Uterus (tissue), 4 donors: ENCODE measurements around the gene EID3. TPM values are rescaled to one million over a fixed set of nuclear protein-coding genes. Genes with fewer than 3 reads are reported as not detected.
A peak's percentile ranks its signal among the peaks of the same experiment; 100 is the strongest.

Experiments used
- DNase-seq, 2 donors: peaks; one replicate each; pipeline ENCODE4 v3.0.0-alpha.2; 2019 to 2020
- H3K27ac ChIP-seq, 2 donors: fragments of 200-600 bp; sonication (generic); 1 replicate in 1 of 2; 2 replicates in 1 of 2; pipeline ENCODE4 v1.5.1; 2016 to 2018
- H3K27me3 ChIP-seq, 2 donors: fragments of 200-600 bp; sonication (generic); one replicate each; pipeline ENCODE4 v1.5.1; 2018 to 2019; ENCODE audit warnings: control low read depth in 1 of 2
- H3K36me3 ChIP-seq, 2 donors: fragments of 200-600 bp; sonication (generic); one replicate each; pipeline ENCODE4 v1.5.1; 2019; ENCODE audit warnings: control low read depth in 1 of 2
- H3K4me1 ChIP-seq, 2 donors: fragments of 200-600 bp; sonication (generic); one replicate each; pipeline ENCODE4 v1.5.1; 2018 to 2019; ENCODE audit warnings: control low read depth in 1 of 2
- H3K4me3 ChIP-seq, 2 donors: fragments of 200-600 bp; sonication (generic); 1 replicate in 1 of 2; 2 replicates in 1 of 2; pipeline ENCODE4 v1.5.1; 2018 to 2019; ENCODE audit warnings: mild to moderate bottlenecking in 1 of 2
- H3K9me3 ChIP-seq, 2 donors: fragments of 200-600 bp; sonication (generic); one replicate each; pipeline ENCODE4 v1.5.1; 2019; ENCODE audit warnings: control low read depth in 1 of 2
- POLR2A ChIP-seq, 2 donors: fragments of 450-650 bp; IDR thresholded peaks; one replicate each; pipeline ENCODE4 v1.6.1; 2016; ENCODE audit warnings: antibody characterized with exemption in 2 of 2, mild to moderate bottlenecking in 1 of 2, moderate library complexity in 1 of 2
- intact Hi-C: fragments of 100-400 bp; cut with DNase I; formaldehyde crosslinking; loops from one replicate; pipeline ENCODE4 v1.15.1; 2023; ENCODE audit warnings: low total_unique reads
- total RNA-seq, 4 donors: library from RNA; depleted of rRNA in 3 of 4; stranded (reverse); fragments of >200 nt in 3 of 4; gene quantifications; one replicate each; pipeline versions ENCODE4 v1.1.0 to v1.2.4, GENCODE V29; 2014 to 2023
- TF ChIP-seq, protein P1 (sequence below), 4 experiments: fragments of 200-600 bp in 2 of 4; fragments of 450-650 bp in 2 of 4; sonication (generic) in 2 of 4; IDR thresholded peaks; one replicate each; pipeline ENCODE4 v1.5.1; 2016 to 2019; ENCODE audit warnings: antibody characterized with exemption in 4 of 4, mild to moderate bottlenecking in 2 of 4, moderate library complexity in 1 of 4
- donor health status: DM: yes; HTN: yes; CAD: no.

Gene EID3
- total RNA-seq, 4 donors from 2014 or later, result 3.8 to 12.0 (median 10.1) TPM

DNA sequence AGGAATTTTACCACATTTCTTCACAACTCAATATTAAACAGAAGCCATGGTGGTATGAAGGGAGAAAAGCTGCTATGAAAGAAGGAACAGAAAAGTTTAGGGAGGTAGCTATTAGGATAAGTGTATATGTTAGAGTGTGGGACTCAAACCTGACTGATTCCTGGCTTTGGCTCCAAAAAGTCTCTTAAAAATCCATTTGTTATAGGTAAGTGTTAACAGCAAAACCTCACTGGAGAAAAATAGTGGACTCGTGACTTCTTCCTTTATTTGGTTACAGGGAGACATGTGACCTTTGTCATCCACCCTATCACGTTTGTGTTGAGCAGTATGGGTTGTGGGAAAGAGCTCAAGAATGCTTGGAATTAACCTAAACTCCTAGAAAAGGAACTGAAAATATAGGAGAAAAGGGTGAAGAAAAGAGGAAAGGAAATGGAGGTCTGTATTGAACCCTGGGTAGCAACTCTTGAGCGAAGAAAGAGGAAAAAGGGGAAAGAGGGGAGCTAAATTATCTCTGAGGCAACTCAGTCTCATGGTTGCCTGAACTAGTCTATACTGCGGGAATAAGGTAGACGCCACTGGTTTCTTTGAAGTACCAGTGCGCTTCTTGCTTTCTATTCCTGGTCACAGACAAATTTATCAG, 3.6 kb upstream of the EID3 start:
- no peak for DNase-seq
- Histone ChIP-seq H3K4me3 (no peak overlapping the region), H3K27me3 (no peaks in the 10 kb centered on the region), H3K36me3 (no peaks in the 10 kb centered on the region), H3K4me1 (peaks cover 6% of the 10 kb centered on the region in 2 donors), H3K27ac (no peak overlapping the region), H3K9me3 (no peaks in the 10 kb centered on the region)
- TF ChIP-seq, protein P1, sequence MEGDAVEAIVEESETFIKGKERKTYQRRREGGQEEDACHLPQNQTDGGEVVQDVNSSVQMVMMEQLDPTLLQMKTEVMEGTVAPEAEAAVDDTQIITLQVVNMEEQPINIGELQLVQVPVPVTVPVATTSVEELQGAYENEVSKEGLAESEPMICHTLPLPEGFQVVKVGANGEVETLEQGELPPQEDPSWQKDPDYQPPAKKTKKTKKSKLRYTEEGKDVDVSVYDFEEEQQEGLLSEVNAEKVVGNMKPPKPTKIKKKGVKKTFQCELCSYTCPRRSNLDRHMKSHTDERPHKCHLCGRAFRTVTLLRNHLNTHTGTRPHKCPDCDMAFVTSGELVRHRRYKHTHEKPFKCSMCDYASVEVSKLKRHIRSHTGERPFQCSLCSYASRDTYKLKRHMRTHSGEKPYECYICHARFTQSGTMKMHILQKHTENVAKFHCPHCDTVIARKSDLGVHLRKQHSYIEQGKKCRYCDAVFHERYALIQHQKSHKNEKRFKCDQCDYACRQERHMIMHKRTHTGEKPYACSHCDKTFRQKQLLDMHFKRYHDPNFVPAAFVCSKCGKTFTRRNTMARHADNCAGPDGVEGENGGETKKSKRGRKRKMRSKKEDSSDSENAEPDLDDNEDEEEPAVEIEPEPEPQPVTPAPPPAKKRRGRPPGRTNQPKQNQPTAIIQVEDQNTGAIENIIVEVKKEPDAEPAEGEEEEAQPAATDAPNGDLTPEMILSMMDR (IDR thresholded peaks at IDR 0.05), result no peak
- TF ChIP-seq POLR2A (IDR thresholded peaks at IDR 0.05), result no peak
- intact Hi-C loops, result no loop called here

DNA sequence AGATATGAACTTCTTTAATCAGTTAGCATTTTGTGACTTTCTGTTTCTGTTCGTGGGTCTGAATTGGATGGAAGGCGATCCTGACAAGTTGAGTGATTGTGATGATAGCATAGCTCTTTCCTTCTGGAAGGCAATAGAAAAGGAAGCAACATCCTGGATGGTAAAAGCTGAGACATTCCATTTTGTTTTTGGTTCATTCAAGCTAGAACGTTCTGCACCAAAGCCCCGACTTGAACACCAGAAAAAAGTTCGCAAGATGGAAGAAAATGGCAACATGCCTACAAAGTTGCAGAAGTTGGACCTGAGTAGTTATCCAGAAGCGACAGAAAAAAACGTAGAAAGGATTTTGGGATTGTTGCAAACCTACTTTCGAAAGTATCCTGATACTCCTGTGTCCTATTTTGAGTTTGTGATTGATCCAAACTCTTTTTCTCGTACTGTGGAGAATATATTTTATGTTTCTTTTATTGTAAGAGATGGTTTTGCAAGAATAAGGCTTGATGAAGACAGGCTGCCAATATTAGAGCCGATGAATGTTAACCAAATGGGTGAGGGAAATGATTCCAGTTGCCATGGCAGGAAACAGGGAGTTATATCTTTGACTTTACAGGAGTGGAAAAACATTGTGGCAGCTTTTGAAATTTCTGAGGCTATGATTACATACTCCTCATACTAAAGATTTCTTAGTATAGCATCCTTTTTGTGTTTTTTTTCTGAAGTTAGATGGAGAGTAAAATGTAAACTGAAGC, 896 bp downstream of the EID3 start:
- intact Hi-C loops, result no loop called here

DNA sequence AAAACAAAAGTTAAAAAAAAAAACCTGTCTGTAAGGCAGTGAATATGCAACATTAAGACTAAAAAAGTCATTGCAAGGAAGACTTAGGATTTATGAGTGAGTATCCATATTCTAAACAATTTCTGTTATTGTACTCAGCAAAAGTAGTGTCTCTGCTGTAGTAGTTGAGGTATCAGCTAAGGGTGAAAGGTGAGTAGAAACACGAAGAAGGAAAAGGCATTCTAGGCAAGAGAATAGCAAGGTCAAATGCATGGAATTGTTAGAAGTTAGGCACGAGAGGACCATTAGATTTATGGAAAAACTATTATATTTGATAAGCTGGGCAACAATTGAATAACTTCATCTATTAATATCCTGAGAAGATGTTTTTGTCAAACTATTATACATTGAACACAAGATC, 1.8 kb downstream of the EID3 start:
- no peak for TF ChIP-seq POLR2A (IDR thresholded peaks at IDR 0.05)
- TF ChIP-seq, protein P1 (IDR thresholded peaks at IDR 0.05), result no peak
- intact Hi-C loops, result no loop called here
- H3K9me3 ChIP-seq, result no peaks in the 10 kb centered on the region
- H3K27me3 ChIP-seq, result no peaks in the 10 kb centered on the region
- H3K4me3 ChIP-seq, result no peak overlapping the region
- no peak overlapping the region for H3K27ac ChIP-seq
- no peaks in the 10 kb centered on the region for H3K36me3 ChIP-seq
- peaks cover 6 to 9% of the 10 kb centered on the region in 2 donors for H3K4me1 ChIP-seq
- DNase-seq, result no peak

More for the DNA sequence above, 896 bp downstream of the EID3 start:
- Histone ChIP-seq H3K36me3 (no peaks in the 10 kb centered on the region), H3K27me3 (no peaks in the 10 kb centered on the region), H3K9me3 (no peaks in the 10 kb centered on the region), H3K4me3 (peak overlapping the region; percentile 41), H3K4me1 (peaks cover 6 to 9% of the 10 kb centered on the region in 2 donors), H3K27ac (peak overlapping the region; percentile 80 to 81)
- no peak for DNase-seq
- no peak for TF ChIP-seq POLR2A (IDR thresholded peaks at IDR 0.05)
- TF ChIP-seq, protein P1 (IDR thresholded peaks at IDR 0.05), result no peak

DNA sequence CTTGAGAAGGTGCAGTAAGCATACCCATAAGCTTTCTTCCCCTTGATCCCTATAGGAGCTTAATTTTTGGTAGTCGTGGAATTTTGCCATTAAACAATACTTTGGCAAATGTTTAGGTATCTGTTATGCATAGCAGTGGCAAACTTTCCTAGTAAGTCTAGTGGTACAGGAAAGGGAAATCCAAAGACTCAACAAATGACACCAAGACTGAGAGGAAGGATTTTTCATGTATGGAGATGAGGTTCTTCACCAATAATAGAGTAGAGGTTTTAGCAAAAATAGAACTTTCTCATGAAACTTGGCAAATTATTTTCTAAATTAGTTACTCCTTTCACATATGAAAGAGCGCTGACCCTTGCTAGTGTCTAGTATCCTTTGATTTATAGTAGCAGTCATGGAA, 2.8 kb downstream of the EID3 start:
- H3K27ac ChIP-seq, result no peak overlapping the region
- no peaks in the 10 kb centered on the region for H3K9me3 ChIP-seq
- no peak for DNase-seq
- intact Hi-C loops, result no loop called here
- H3K27me3 ChIP-seq, result no peaks in the 10 kb centered on the region
- H3K4me1 ChIP-seq, result peaks cover 6 to 9% of the 10 kb centered on the region in 2 donors
- H3K4me3 ChIP-seq, result no peak overlapping the region
- TF ChIP-seq, protein P1 (IDR thresholded peaks at IDR 0.05), result no peak
- no peak for TF ChIP-seq POLR2A (IDR thresholded peaks at IDR 0.05)
- H3K36me3 ChIP-seq, result no peaks in the 10 kb centered on the region

DNA sequence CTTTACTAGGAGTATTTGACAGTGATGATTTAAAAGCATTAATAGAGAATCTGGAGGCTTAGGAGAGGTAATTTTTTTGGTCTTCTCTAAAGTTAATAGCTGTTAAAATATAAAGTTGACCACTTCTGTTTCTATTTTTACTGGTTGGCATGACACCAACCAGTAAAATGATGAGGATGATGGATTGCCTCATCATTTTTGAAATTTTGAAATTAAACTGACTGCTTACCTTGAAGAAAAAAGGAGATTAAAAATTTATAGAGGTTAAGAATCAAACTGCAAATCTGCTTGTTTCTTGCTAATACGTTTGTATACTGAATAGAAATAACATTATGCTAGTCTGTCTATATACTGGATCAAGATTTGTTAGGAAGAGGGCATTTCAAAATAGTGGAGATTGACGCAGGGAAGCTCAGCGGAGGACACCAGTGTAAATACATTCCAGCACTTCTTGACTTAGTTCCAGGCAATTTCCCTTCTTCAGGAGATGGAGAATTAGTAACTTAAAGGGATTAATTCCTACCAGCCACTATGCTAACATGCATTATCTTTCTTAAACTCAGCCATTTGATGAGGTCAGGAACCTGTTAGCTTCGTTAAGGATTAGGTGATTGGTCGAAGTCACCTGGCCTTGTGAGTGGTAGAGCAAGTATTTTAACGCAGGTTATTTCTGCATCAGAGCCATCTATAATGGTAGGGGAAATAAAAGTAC, 3.6 kb downstream of the EID3 start:
- Histone ChIP-seq H3K4me3 (no peak overlapping the region), H3K36me3 (no peaks in the 10 kb centered on the region), H3K9me3 (no peaks in the 10 kb centered on the region), H3K4me1 (peaks cover 6 to 9% of the 10 kb centered on the region in 2 donors), H3K27me3 (no peaks in the 10 kb centered on the region), H3K27ac (no peak overlapping the region)
- no peak for DNase-seq
- intact Hi-C loops, result no loop called here
- no peak for TF ChIP-seq POLR2A (IDR thresholded peaks at IDR 0.05)
- TF ChIP-seq, protein P1 (IDR thresholded peaks at IDR 0.05), result no peak
